Neuron (in vitro differentiated cells): ENCODE measurements around the gene ERGIC1.

ENCODE experiments used
- H2AFZ ChIP-seq: one replicate; pipeline ENCODE4 v1.6.1; 2013; ENCODE audit warnings: low read depth, mild to moderate bottlenecking, inconsistent platforms, low read length, moderate library complexity
- H3K27me3 ChIP-seq: one replicate; pipeline ENCODE4 v1.6.1; 2013; ENCODE audit warnings: low read length; ENCODE audit not compliant: insufficient read depth
- H3K36me3 ChIP-seq: one replicate; pipeline ENCODE4 v1.6.1; 2013; ENCODE audit warnings: low read length; ENCODE audit not compliant: insufficient read depth
- H3K4me1 ChIP-seq: one replicate; pipeline ENCODE4 v1.6.1; 2013; ENCODE audit warnings: low read length; ENCODE audit not compliant: insufficient read depth
- H3K4me3 ChIP-seq: 2 replicates; pipeline ENCODE4 v1.5.1; 2013; ENCODE audit warnings: mild to moderate bottlenecking, low read length, moderate library complexity
- H3K9me3 ChIP-seq: one replicate; pipeline ENCODE4 v1.6.1; 2013; ENCODE audit warnings: low read length

The ERGIC1 gene

GRCh38 chr5:172881691-172882370 is 47.8 kb downstream of the ERGIC1 start:
- H3K4me1 ChIP-seq, result peaks cover 8% of the 10 kb centered on the region
- no peak overlapping the region for H2AFZ ChIP-seq
- no peaks in the 10 kb centered on the region for H3K27me3 ChIP-seq
- H3K4me3 ChIP-seq, result no peak overlapping the region
- H3K36me3 ChIP-seq, result no peaks in the 10 kb centered on the region
- H3K9me3 ChIP-seq, result no peaks in the 10 kb centered on the region

- Histone ChIP-seq H3K27me3 (no peaks in the 10 kb centered on the region), H3K36me3 (no peaks in the 10 kb centered on the region), H3K9me3 (no peaks in the 10 kb centered on the region), H2AFZ (no peak overlapping the region), H3K4me3 (no peak overlapping the region), H3K4me1 (peaks cover 8% of the 10 kb centered on the region)
Observed at GRCh38 chr5:172883066-172883465, 49.0 kb downstream of the ERGIC1 start.

- no peaks in the 10 kb centered on the region for H3K4me1 ChIP-seq
- no peak overlapping the region for H3K4me3 ChIP-seq
- no peaks in the 10 kb centered on the region for H3K9me3 ChIP-seq
- peaks cover 13% of the 10 kb centered on the region for H3K36me3 ChIP-seq
- H2AFZ ChIP-seq, result no peak overlapping the region
- no peaks in the 10 kb centered on the region for H3K27me3 ChIP-seq
Observed at GRCh38 chr5:172885597-172886340, 51.7 kb downstream of the ERGIC1 start.

GRCh38 chr5:172886476-172886875 is 52.4 kb downstream of the ERGIC1 start:
- no peaks in the 10 kb centered on the region for H3K27me3 ChIP-seq
- H2AFZ ChIP-seq, result no peak overlapping the region
- H3K9me3 ChIP-seq, result no peaks in the 10 kb centered on the region
- no peaks in the 10 kb centered on the region for H3K4me1 ChIP-seq
- no peak overlapping the region for H3K4me3 ChIP-seq
- peaks cover 15% of the 10 kb centered on the region for H3K36me3 ChIP-seq

- peaks cover 15% of the 10 kb centered on the region for H3K36me3 ChIP-seq
- H3K27me3 ChIP-seq, result no peaks in the 10 kb centered on the region
- H3K9me3 ChIP-seq, result no peaks in the 10 kb centered on the region
- no peak overlapping the region for H2AFZ ChIP-seq
- no peaks in the 10 kb centered on the region for H3K4me1 ChIP-seq
- H3K4me3 ChIP-seq, result no peak overlapping the region
Observed at GRCh38 chr5:172886974-172887501, 53.0 kb downstream of the ERGIC1 start.

GRCh38 chr5:172887692-172888091 is 53.6 kb downstream of the ERGIC1 start:
- Histone ChIP-seq H3K27me3 (no peaks in the 10 kb centered on the region), H3K4me3 (no peak overlapping the region), H3K4me1 (no peaks in the 10 kb centered on the region), H2AFZ (no peak overlapping the region), H3K9me3 (no peaks in the 10 kb centered on the region), H3K36me3 (peaks cover 15% of the 10 kb centered on the region)

GRCh38 chr5:172890659-172891058 is 56.6 kb downstream of the ERGIC1 start:
- H2AFZ ChIP-seq, result no peak overlapping the region

GRCh38 chr5:172891716-172892421 is 57.8 kb downstream of the ERGIC1 start:
- Histone ChIP-seq H3K36me3 (peaks cover 19% of the 10 kb centered on the region), H2AFZ (no peak overlapping the region), H3K9me3 (no peaks in the 10 kb centered on the region)

More at GRCh38 chr5:172890659-172891058, 56.6 kb downstream of the ERGIC1 start:
- Histone ChIP-seq H3K4me1 (no peaks in the 10 kb centered on the region), H3K36me3 (peaks cover 15% of the 10 kb centered on the region), H3K4me3 (no peak overlapping the region), H3K9me3 (no peaks in the 10 kb centered on the region), H3K27me3 (no peaks in the 10 kb centered on the region)

GRCh38 chr5:172892713-172893112 is 58.7 kb downstream of the ERGIC1 start:
- Histone ChIP-seq H2AFZ (no peak overlapping the region), H3K36me3 (peaks cover 20% of the 10 kb centered on the region), H3K4me1 (peaks cover 6% of the 10 kb centered on the region)

More at GRCh38 chr5:172891716-172892421, 57.8 kb downstream of the ERGIC1 start:
- Histone ChIP-seq H3K4me3 (no peak overlapping the region), H3K27me3 (no peaks in the 10 kb centered on the region), H3K4me1 (no peaks in the 10 kb centered on the region)

GRCh38 chr5:172894767-172895388 is 60.8 kb downstream of the ERGIC1 start:
- peaks cover 20% of the 10 kb centered on the region for H3K36me3 ChIP-seq

More at GRCh38 chr5:172892713-172893112, 58.7 kb downstream of the ERGIC1 start:
- Histone ChIP-seq H3K9me3 (no peaks in the 10 kb centered on the region), H3K4me3 (no peak overlapping the region), H3K27me3 (no peaks in the 10 kb centered on the region)

GRCh38 chr5:172895549-172895948 is 61.5 kb downstream of the ERGIC1 start:
- peaks cover 22% of the 10 kb centered on the region for H3K36me3 ChIP-seq
- no peak overlapping the region for H3K4me3 ChIP-seq
- H3K9me3 ChIP-seq, result no peaks in the 10 kb centered on the region
- no peak overlapping the region for H2AFZ ChIP-seq
- no peaks in the 10 kb centered on the region for H3K27me3 ChIP-seq
- peaks cover 13% of the 10 kb centered on the region for H3K4me1 ChIP-seq

More at GRCh38 chr5:172894767-172895388, 60.8 kb downstream of the ERGIC1 start:
- H3K27me3 ChIP-seq, result no peaks in the 10 kb centered on the region
- no peaks in the 10 kb centered on the region for H3K9me3 ChIP-seq
- H3K4me1 ChIP-seq, result peaks cover 13% of the 10 kb centered on the region
- no peak overlapping the region for H3K4me3 ChIP-seq
- H2AFZ ChIP-seq, result no peak overlapping the region

GRCh38 chr5:172896465-172896864 is 62.4 kb downstream of the ERGIC1 start:
- Histone ChIP-seq H3K4me3 (no peak overlapping the region), H3K36me3 (peaks cover 19% of the 10 kb centered on the region), H3K9me3 (no peaks in the 10 kb centered on the region), H3K4me1 (peaks cover 13% of the 10 kb centered on the region), H2AFZ (no peak overlapping the region), H3K27me3 (no peaks in the 10 kb centered on the region)
